ENCODE data around the gene CLCN3. TPM values are rescaled to one million over a fixed set of nuclear protein-coding genes. Genes with fewer than 3 reads are reported as not detected.
A peak's percentile ranks its signal among the peaks of the same experiment; 100 is the strongest.

CLCN3 gene
- total and polyA plus RNA-seq, 4 donors, result 66.6 to 147 (median 105) TPM

GRCh38 chr4:169660929-169661328 is 40.6 kb downstream of the CLCN3 start:
- Histone ChIP-seq H3K9me3 (ENCODE audit: control insufficient read depth, insufficient read depth, low read length) (no peaks in the 10 kb centered on the region), H3K4me3 (ENCODE audit: low read depth, low read length) (peak overlapping the region; percentile 70), H3K36me3 (ENCODE audit: control insufficient read depth, insufficient read depth, low read length) (no peaks in the 10 kb centered on the region), H3K27ac (ENCODE audit: low read depth, low read length) (peak overlapping the region; percentile 96), H3K27me3 (ENCODE audit: control insufficient read depth, insufficient read depth, low read length) (no peaks in the 10 kb centered on the region), H3K4me1 (ENCODE audit: control insufficient read depth, insufficient read depth, low read length) (no peaks in the 10 kb centered on the region)
- DNase-seq (ENCODE audit: low read depth in 4 of 6, low spot score in 6 of 6), result peak in 2 of 6 donors; percentile 22 to 43
- no CpG with 5 or more reads among the region's 3 CpGs for WGBS (ENCODE audit: insufficient coverage)

GRCh38 chr4:169661761-169662160 is 41.4 kb downstream of the CLCN3 start:
- Histone ChIP-seq H3K4me1 (ENCODE audit: control insufficient read depth, insufficient read depth, low read length) (no peaks in the 10 kb centered on the region), H3K27me3 (ENCODE audit: control insufficient read depth, insufficient read depth, low read length) (no peaks in the 10 kb centered on the region), H3K9me3 (ENCODE audit: control insufficient read depth, insufficient read depth, low read length) (no peaks in the 10 kb centered on the region), H3K27ac (ENCODE audit: low read depth, low read length) (no peak overlapping the region), H3K4me3 (ENCODE audit: low read depth, low read length) (peak overlapping the region; percentile 70), H3K36me3 (ENCODE audit: control insufficient read depth, insufficient read depth, low read length) (no peaks in the 10 kb centered on the region)
- peak in 2 of 6 donors; percentile 1 to 18 for DNase-seq (ENCODE audit: low read depth in 4 of 6, low spot score in 6 of 6)
- WGBS (ENCODE audit: insufficient coverage), result no CpG with 5 or more reads among the region's 1 CpG

GRCh38 chr4:169662206-169662605 is 41.8 kb downstream of the CLCN3 start:
- DNase-seq (ENCODE audit: low read depth in 4 of 6, low spot score in 6 of 6), result peak in 1 of 6 donors; percentile 40
- Histone ChIP-seq H3K9me3 (ENCODE audit: control insufficient read depth, insufficient read depth, low read length) (peaks cover under 1% of the 10 kb centered on the region), H3K4me1 (ENCODE audit: control insufficient read depth, insufficient read depth, low read length) (no peaks in the 10 kb centered on the region), H3K27me3 (ENCODE audit: control insufficient read depth, insufficient read depth, low read length) (no peaks in the 10 kb centered on the region), H3K27ac (ENCODE audit: low read depth, low read length) (no peak overlapping the region), H3K36me3 (ENCODE audit: control insufficient read depth, insufficient read depth, low read length) (no peaks in the 10 kb centered on the region), H3K4me3 (ENCODE audit: low read depth, low read length) (no peak overlapping the region)
- WGBS (ENCODE audit: insufficient coverage), result 83% methylated on average over 1 of the region's 3 CpGs

- H3K4me1 ChIP-seq (ENCODE audit: control insufficient read depth, insufficient read depth, low read length), result no peaks in the 10 kb centered on the region
- no peak overlapping the region for H3K4me3 ChIP-seq (ENCODE audit: low read depth, low read length)
- H3K27me3 ChIP-seq (ENCODE audit: control insufficient read depth, insufficient read depth, low read length), result no peaks in the 10 kb centered on the region
- WGBS (ENCODE audit: insufficient coverage), result no CpG with 5 or more reads among the region's 2 CpGs
- H3K36me3 ChIP-seq (ENCODE audit: control insufficient read depth, insufficient read depth, low read length), result no peaks in the 10 kb centered on the region
- no peak overlapping the region for H3K27ac ChIP-seq (ENCODE audit: low read depth, low read length)
- no peak for DNase-seq (ENCODE audit: low read depth in 4 of 6, low spot score in 6 of 6)
- peaks cover 1% of the 10 kb centered on the region for H3K9me3 ChIP-seq (ENCODE audit: control insufficient read depth, insufficient read depth, low read length)
Measured at GRCh38 chr4:169663402-169663801, 43.0 kb downstream of the CLCN3 start.

GRCh38 chr4:169663831-169664230 is 43.5 kb downstream of the CLCN3 start:
- H3K4me3 ChIP-seq (ENCODE audit: low read depth, low read length), result no peak overlapping the region
- WGBS (ENCODE audit: insufficient coverage), result 19% methylated on average over 1 of the region's 2 CpGs

GRCh38 chr4:169664615-169665014 is 44.2 kb downstream of the CLCN3 start:
- H3K4me3 ChIP-seq (ENCODE audit: low read depth, low read length), result no peak overlapping the region
- WGBS (ENCODE audit: insufficient coverage), result 24% methylated on average over 2 of the region's 4 CpGs
- no peaks in the 10 kb centered on the region for H3K4me1 ChIP-seq (ENCODE audit: control insufficient read depth, insufficient read depth, low read length)
- H3K27me3 ChIP-seq (ENCODE audit: control insufficient read depth, insufficient read depth, low read length), result no peaks in the 10 kb centered on the region
- no peaks in the 10 kb centered on the region for H3K36me3 ChIP-seq (ENCODE audit: control insufficient read depth, insufficient read depth, low read length)
- no peak overlapping the region for H3K27ac ChIP-seq (ENCODE audit: low read depth, low read length)
- DNase-seq (ENCODE audit: low read depth in 4 of 6, low spot score in 6 of 6), result peak in 2 of 6 donors; percentile 46 to 48
- peaks cover 1% of the 10 kb centered on the region for H3K9me3 ChIP-seq (ENCODE audit: control insufficient read depth, insufficient read depth, low read length)

More at GRCh38 chr4:169663831-169664230, 43.5 kb downstream of the CLCN3 start:
- Histone ChIP-seq H3K9me3 (ENCODE audit: control insufficient read depth, insufficient read depth, low read length) (peaks cover 1% of the 10 kb centered on the region), H3K27me3 (ENCODE audit: control insufficient read depth, insufficient read depth, low read length) (no peaks in the 10 kb centered on the region), H3K36me3 (ENCODE audit: control insufficient read depth, insufficient read depth, low read length) (no peaks in the 10 kb centered on the region), H3K4me1 (ENCODE audit: control insufficient read depth, insufficient read depth, low read length) (no peaks in the 10 kb centered on the region), H3K27ac (ENCODE audit: low read depth, low read length) (no peak overlapping the region)
- DNase-seq (ENCODE audit: low read depth in 4 of 6, low spot score in 6 of 6), result peak in 2 of 6 donors; percentile 13 to 20

GRCh38 chr4:169665046-169665737 is 44.8 kb downstream of the CLCN3 start:
- no CpG with 5 or more reads among the region's 2 CpGs for WGBS (ENCODE audit: insufficient coverage)
- Histone ChIP-seq H3K4me1 (ENCODE audit: control insufficient read depth, insufficient read depth, low read length) (no peaks in the 10 kb centered on the region), H3K27ac (ENCODE audit: low read depth, low read length) (no peak overlapping the region), H3K36me3 (ENCODE audit: control insufficient read depth, insufficient read depth, low read length) (no peaks in the 10 kb centered on the region), H3K4me3 (ENCODE audit: low read depth, low read length) (no peak overlapping the region), H3K9me3 (ENCODE audit: control insufficient read depth, insufficient read depth, low read length) (peaks cover 1% of the 10 kb centered on the region), H3K27me3 (ENCODE audit: control insufficient read depth, insufficient read depth, low read length) (no peaks in the 10 kb centered on the region)
- peak in 2 of 6 donors; percentile 0 to 2 for DNase-seq (ENCODE audit: low read depth in 4 of 6, low spot score in 6 of 6)

GRCh38 chr4:169668069-169668721 is 47.8 kb downstream of the CLCN3 start:
- no peaks in the 10 kb centered on the region for H3K4me1 ChIP-seq (ENCODE audit: control insufficient read depth, insufficient read depth, low read length)
- peaks cover 1% of the 10 kb centered on the region for H3K9me3 ChIP-seq (ENCODE audit: control insufficient read depth, insufficient read depth, low read length)
- no peak for DNase-seq (ENCODE audit: low read depth in 4 of 6, low spot score in 6 of 6)
- no peaks in the 10 kb centered on the region for H3K27me3 ChIP-seq (ENCODE audit: control insufficient read depth, insufficient read depth, low read length)
- 89% methylated on average over 2 of the region's 6 CpGs for WGBS (ENCODE audit: insufficient coverage)
- H3K36me3 ChIP-seq (ENCODE audit: control insufficient read depth, insufficient read depth, low read length), result no peaks in the 10 kb centered on the region
- H3K4me3 ChIP-seq (ENCODE audit: low read depth, low read length), result no peak overlapping the region
- no peak overlapping the region for H3K27ac ChIP-seq (ENCODE audit: low read depth, low read length)

GRCh38 chr4:169675825-169676224 is 55.4 kb downstream of the CLCN3 start:
- H3K27me3 ChIP-seq (ENCODE audit: control insufficient read depth, insufficient read depth, low read length), result no peaks in the 10 kb centered on the region
- no CpG with 5 or more reads among the region's 2 CpGs for WGBS (ENCODE audit: insufficient coverage)

More at GRCh38 chr4:169675825-169676224, 55.4 kb downstream of the CLCN3 start:
- H3K4me1 ChIP-seq (ENCODE audit: control insufficient read depth, insufficient read depth, low read length), result no peaks in the 10 kb centered on the region
- no peak overlapping the region for H3K4me3 ChIP-seq (ENCODE audit: low read depth, low read length)
- no peaks in the 10 kb centered on the region for H3K9me3 ChIP-seq (ENCODE audit: control insufficient read depth, insufficient read depth, low read length)
- H3K36me3 ChIP-seq (ENCODE audit: control insufficient read depth, insufficient read depth, low read length), result peaks cover 7% of the 10 kb centered on the region
- DNase-seq (ENCODE audit: low read depth in 4 of 6, low spot score in 6 of 6), result no peak
- no peak overlapping the region for H3K27ac ChIP-seq (ENCODE audit: low read depth, low read length)
